ENCODE data around the gene PKM. TPM values are rescaled to one million over a fixed set of nuclear protein-coding genes. Genes with fewer than 3 reads are reported as not detected.

The PKM gene
- total and polyA plus RNA-seq, 2 donors (not counting 3 experiments of a cell fraction or from before 2014, with no cell fraction given): 689 to 968 TPM

GRCh38 chr15:72280751-72281150 is 49.8 kb upstream of the PKM start:
- POLR2A ChIA-PET: no interaction called here
- no peak for FAIRE-seq

GRCh38 chr15:72278737-72279136 is 47.7 kb upstream of the PKM start:
- BruUV-seq (replicated peaks): no TSS peak

More at GRCh38 chr15:72280751-72281150, 49.8 kb upstream of the PKM start:
- CTCF ChIA-PET: interaction anchor here (1.0 to 1.1 kb wide), 2 partner anchors 10 to 53 kb away, joined by 3 read pairs; no protein-coding TSS in a partner anchor
- Histone ChIP-seq H3K9me1 (replicated peaks; ENCODE audit: control insufficient read depth, extremely low read depth, insufficient read depth, low read length) (no peaks in the 10 kb centered on the region), H3K36me3 (ENCODE audit: control insufficient read depth in 2 of 2, extremely low read depth in 1 of 2, insufficient read depth in 2 of 2, low read length in 2 of 2) (no peaks in the 10 kb centered on the region), H3K9ac (replicated peaks; ENCODE audit: extremely low read depth, insufficient read depth, low read length) (no peak overlapping the region), H3K9me3 (replicated peaks; ENCODE audit: control insufficient read depth, insufficient read depth, low read length) (no peaks in the 10 kb centered on the region), H3K79me2 (ENCODE audit: control insufficient read depth, insufficient read depth, low read length) (no peaks in the 10 kb centered on the region), H3K27ac (ENCODE audit: insufficient read depth, low read depth, low read length) (no peak overlapping the region), H3K4me2 (ENCODE audit: insufficient read depth, low read length) (no peak overlapping the region), H3K27me3 (ENCODE audit: control insufficient read depth in 2 of 2, insufficient read depth in 2 of 2, low read length in 2 of 2) (peaks cover 0 to 3% of the 10 kb centered on the region in 2 experiments), H4K20me1 (replicated peaks; ENCODE audit: control insufficient read depth, extremely low read depth, insufficient read depth, low read length) (no peaks in the 10 kb centered on the region), H2AFZ (ENCODE audit: low read depth, low read length) (no peak overlapping the region), H3K4me3 (replicated peaks in 1 of 3; ENCODE audit: insufficient read depth in 1 of 3, low read depth in 1 of 3, low read length in 3 of 3) (no peak overlapping the region), H3K4me1 (ENCODE audit: control insufficient read depth, extremely low read depth, insufficient read depth, low read length) (no peaks in the 10 kb centered on the region)
- dilution Hi-C loops (cut with MboI; ENCODE audit: extremely low pct_ligation_motif_present, low sequenced_read_pairs) (no loop called here), intact Hi-C loops (cut with micrococcal nuclease) (no loop called here)
- DNase-seq (ENCODE audit: low read depth, low spot score): no peak
- no TSS peak for BruUV-seq (replicated peaks)
- TF ChIP-seq EZH2 (IDR thresholded peaks at IDR 0.05; ENCODE audit: borderline replicate concordance, low read depth, low read length, severe bottlenecking): no peak
- TF ChIP-seq POLR2AphosphoS5 (IDR thresholded peaks at IDR 0.05; ENCODE audit: insufficient read depth, low read depth, low read length): no peak
- no peak for TF ChIP-seq JUN (IDR thresholded peaks at IDR 0.05; ENCODE audit: borderline replicate concordance, insufficient read depth, insufficient read length, low read depth)
- TF ChIP-seq GATA2 (IDR thresholded peaks at IDR 0.05; ENCODE audit: insufficient read depth, insufficient read length, low read depth, low read length): no peak

More at GRCh38 chr15:72278737-72279136, 47.7 kb upstream of the PKM start:
- H3K36me3 ChIP-seq (ENCODE audit: control insufficient read depth in 2 of 2, extremely low read depth in 1 of 2, insufficient read depth in 2 of 2, low read length in 2 of 2): no peaks in the 10 kb centered on the region
- H4K20me1 ChIP-seq (replicated peaks; ENCODE audit: control insufficient read depth, extremely low read depth, insufficient read depth, low read length): no peaks in the 10 kb centered on the region
- H3K9me3 ChIP-seq (replicated peaks; ENCODE audit: control insufficient read depth, insufficient read depth, low read length): no peaks in the 10 kb centered on the region
- no peak for FAIRE-seq
- no peak overlapping the region for H3K9ac ChIP-seq (replicated peaks; ENCODE audit: extremely low read depth, insufficient read depth, low read length)
- no peak overlapping the region for H2AFZ ChIP-seq (ENCODE audit: low read depth, low read length)
- intact Hi-C loops (cut with micrococcal nuclease): no loop called here
- ChIA-PET POLR2A (interaction anchor here (0.6 kb wide), 1 partner anchor 27 kb away, joined by 3 read pairs; no protein-coding TSS in a partner anchor), CTCF (interaction anchor here (0.7 kb wide), 1 partner anchor 10 kb away, joined by 3 read pairs; no protein-coding TSS in a partner anchor)
- H3K9me1 ChIP-seq (replicated peaks; ENCODE audit: control insufficient read depth, extremely low read depth, insufficient read depth, low read length): no peaks in the 10 kb centered on the region
- no peak overlapping the region for H3K4me3 ChIP-seq (replicated peaks in 1 of 3; ENCODE audit: insufficient read depth in 1 of 3, low read depth in 1 of 3, low read length in 3 of 3)
- no peak overlapping the region for H3K4me2 ChIP-seq (ENCODE audit: insufficient read depth, low read length)
- H3K4me1 ChIP-seq (ENCODE audit: control insufficient read depth, extremely low read depth, insufficient read depth, low read length): no peaks in the 10 kb centered on the region
- peaks cover 0 to 3% of the 10 kb centered on the region in 2 experiments for H3K27me3 ChIP-seq (ENCODE audit: control insufficient read depth in 2 of 2, insufficient read depth in 2 of 2, low read length in 2 of 2)
- H3K27ac ChIP-seq (ENCODE audit: insufficient read depth, low read depth, low read length): no peak overlapping the region
- no peak for DNase-seq (ENCODE audit: low read depth, low spot score)
- dilution Hi-C loops (cut with MboI; ENCODE audit: extremely low pct_ligation_motif_present, low sequenced_read_pairs): no loop called here
- no peaks in the 10 kb centered on the region for H3K79me2 ChIP-seq (ENCODE audit: control insufficient read depth, insufficient read depth, low read length)
- TF ChIP-seq EZH2 (IDR thresholded peaks at IDR 0.05; ENCODE audit: borderline replicate concordance, low read depth, low read length, severe bottlenecking) (no peak), JUN (IDR thresholded peaks at IDR 0.05; ENCODE audit: borderline replicate concordance, insufficient read depth, insufficient read length, low read depth) (no peak), MYC (IDR thresholded peaks at IDR 0.05; ENCODE audit: low read depth, low read length) (no peak), FOS (IDR thresholded peaks at IDR 0.05; ENCODE audit: borderline replicate concordance, insufficient read depth, low read length) (no peak)
- TF ChIP-seq, protein P1, sequence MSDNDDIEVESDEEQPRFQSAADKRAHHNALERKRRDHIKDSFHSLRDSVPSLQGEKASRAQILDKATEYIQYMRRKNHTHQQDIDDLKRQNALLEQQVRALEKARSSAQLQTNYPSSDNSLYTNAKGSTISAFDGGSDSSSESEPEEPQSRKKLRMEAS (IDR thresholded peaks at IDR 0.05; ENCODE audit: insufficient read depth, insufficient read length): no peak
- TF ChIP-seq, protein P2, sequence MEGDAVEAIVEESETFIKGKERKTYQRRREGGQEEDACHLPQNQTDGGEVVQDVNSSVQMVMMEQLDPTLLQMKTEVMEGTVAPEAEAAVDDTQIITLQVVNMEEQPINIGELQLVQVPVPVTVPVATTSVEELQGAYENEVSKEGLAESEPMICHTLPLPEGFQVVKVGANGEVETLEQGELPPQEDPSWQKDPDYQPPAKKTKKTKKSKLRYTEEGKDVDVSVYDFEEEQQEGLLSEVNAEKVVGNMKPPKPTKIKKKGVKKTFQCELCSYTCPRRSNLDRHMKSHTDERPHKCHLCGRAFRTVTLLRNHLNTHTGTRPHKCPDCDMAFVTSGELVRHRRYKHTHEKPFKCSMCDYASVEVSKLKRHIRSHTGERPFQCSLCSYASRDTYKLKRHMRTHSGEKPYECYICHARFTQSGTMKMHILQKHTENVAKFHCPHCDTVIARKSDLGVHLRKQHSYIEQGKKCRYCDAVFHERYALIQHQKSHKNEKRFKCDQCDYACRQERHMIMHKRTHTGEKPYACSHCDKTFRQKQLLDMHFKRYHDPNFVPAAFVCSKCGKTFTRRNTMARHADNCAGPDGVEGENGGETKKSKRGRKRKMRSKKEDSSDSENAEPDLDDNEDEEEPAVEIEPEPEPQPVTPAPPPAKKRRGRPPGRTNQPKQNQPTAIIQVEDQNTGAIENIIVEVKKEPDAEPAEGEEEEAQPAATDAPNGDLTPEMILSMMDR (IDR thresholded peaks at IDR 0.05; ENCODE audit: extremely low read depth in 1 of 2, insufficient read depth in 1 of 2, low read depth in 1 of 2, low read length in 2 of 2): no peak
